Germinal center (tissue), 1 donor: ENCODE measurements around the gene AHI1.

Experiments
- DNase-seq: peaks from one replicate; pipeline ENCODE4 v3.0.0; 2012; ENCODE audit warnings: mixed read lengths, low spot score

Gene AHI1

GRCh38 chr6:135451617-135452190 lies 45.8 kb downstream of the AHI1 start:
- no peak for DNase-seq

- no peak for DNase-seq
These were observed 48.3 kb downstream of the AHI1 start for GRCh38 chr6:135449246-135449645.

GRCh38 chr6:135440087-135440792 lies 57.3 kb downstream of the AHI1 start:
- no peak for DNase-seq

GRCh38 chr6:135439549-135439948 lies 58.0 kb downstream of the AHI1 start:
- DNase-seq, result no peak

GRCh38 chr6:135438907-135439535 lies 58.5 kb downstream of the AHI1 start:
- DNase-seq, result peak; percentile 18

GRCh38 chr6:135434991-135435390 lies 62.5 kb downstream of the AHI1 start:
- no peak for DNase-seq

GRCh38 chr6:135434095-135434494 lies 63.4 kb downstream of the AHI1 start:
- no peak for DNase-seq

DNA sequence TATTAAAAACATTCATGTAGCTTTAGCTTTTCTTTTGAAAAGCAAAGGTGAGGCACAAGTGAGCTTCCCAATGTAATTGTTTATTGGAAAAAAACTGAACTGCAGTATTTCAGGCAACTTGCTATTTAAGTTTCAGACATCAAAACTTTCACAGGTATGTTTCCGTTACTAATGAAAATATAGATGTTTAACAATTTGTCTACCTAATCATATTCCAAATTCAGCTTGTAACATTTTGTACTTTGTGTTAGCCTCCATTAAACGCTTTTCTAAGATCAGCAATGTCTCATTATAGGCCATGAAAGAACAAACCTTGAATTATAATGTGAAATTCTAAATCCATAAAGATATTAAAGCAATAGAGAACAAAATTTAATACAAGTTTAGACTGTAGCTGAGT lies 69.5 kb downstream of the AHI1 start:
- DNase-seq, result no peak

DNA sequence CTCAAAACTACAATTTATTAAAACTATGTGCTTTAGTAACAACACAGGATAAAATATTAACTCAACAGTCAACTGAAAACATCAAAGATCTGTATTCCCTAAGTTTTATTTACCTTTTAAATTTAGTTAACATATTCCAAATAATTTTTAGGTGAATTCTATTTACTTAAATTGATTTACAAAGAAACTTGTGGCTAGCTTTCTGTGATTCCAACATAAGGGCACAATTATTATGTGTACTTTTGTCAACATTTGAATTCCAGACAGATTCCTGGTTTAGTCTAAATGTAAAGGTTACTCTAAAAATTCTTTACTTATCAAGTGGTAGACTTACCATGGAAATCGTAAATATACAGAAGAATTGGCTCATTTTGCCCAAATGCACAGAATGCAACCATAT lies 70.7 kb downstream of the AHI1 start:
- no peak for DNase-seq

GRCh38 chr6:135424385-135424784 lies 73.2 kb downstream of the AHI1 start:
- no peak for DNase-seq

GRCh38 chr6:135423649-135424128 lies 73.9 kb downstream of the AHI1 start:
- peak; percentile 42 for DNase-seq

DNA sequence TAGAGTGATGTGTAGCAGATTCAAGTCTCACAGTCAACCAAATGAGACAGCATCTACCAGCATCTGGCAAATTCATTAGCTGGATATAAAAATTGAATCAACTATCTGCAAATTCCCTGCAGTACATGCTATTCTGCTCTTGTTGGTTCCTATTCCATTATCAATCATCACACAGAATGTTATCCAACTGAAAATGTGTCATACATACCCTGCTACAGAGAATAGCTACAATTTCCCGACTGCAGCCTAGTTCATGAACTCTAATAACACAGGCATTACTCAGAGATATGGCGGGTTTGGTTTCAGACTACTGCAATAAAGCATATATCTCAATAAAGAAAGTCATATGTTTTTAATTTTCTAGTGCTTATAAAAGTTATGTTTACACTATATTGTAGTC lies 78.4 kb downstream of the AHI1 start:
- no peak for DNase-seq

GRCh38 chr6:135418040-135418760 lies 79.3 kb downstream of the AHI1 start:
- no peak for DNase-seq

- no peak for DNase-seq
These were observed 84.8 kb downstream of the AHI1 start for GRCh38 chr6:135412761-135413160.

- DNase-seq, result no peak
These were observed 85.7 kb downstream of the AHI1 start for GRCh38 chr6:135411849-135412248.

- peak; percentile 3 for DNase-seq
These were observed 86.2 kb downstream of the AHI1 start for GRCh38 chr6:135411339-135411738.

- no peak for DNase-seq
These were observed 86.7 kb downstream of the AHI1 start for GRCh38 chr6:135410856-135411255.

- DNase-seq, result no peak
These were observed 94.0 kb downstream of the AHI1 start for GRCh38 chr6:135403584-135403983.

DNA sequence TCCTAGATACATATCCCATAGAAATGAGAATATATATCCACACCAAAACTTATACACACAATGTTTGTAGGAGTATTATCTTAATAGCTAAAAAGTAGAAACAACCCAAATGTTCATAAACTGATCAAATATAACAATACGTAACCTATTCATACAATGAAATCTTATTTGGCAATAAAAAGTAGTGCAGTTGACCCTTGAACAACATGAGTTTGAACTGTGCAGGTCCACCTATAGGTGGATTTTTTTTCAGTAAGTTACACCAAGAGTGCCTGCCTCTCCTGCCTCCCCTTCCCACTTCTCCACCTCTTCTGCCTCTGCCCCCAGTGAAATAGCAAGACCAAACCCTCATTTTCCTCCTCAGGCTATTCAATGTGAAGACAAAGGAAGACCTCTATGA lies 95.2 kb downstream of the AHI1 start:
- no peak for DNase-seq

- DNase-seq, result no peak
These were observed 100.2 kb downstream of the AHI1 start for GRCh38 chr6:135397172-135397952.

DNA sequence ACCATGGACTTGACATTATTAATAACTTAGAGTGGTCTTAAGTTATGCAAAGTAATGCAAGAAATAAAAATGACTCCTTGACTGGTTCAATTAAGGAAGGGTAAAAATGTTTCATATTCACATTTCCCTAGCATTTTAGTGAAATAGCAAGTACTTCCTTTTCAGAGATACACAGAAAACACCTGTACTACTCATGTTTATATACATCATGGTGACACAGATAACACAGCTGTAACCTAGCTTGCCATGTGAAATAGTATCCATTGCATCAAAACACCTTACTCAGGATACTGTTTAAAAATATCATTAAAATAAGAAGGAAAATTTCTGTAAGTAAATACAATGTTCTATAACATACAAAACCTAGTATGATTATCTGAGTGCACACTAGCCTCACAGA lies 102.4 kb downstream of the AHI1 start:
- no peak for DNase-seq

GRCh38 chr6:135393289-135393688 lies 104.3 kb downstream of the AHI1 start:
- no peak for DNase-seq
